Nephron (organoid): ENCODE data around the gene EPB41L2.

Source experiments
- H3K27ac Mint-ChIP-seq, 3 experiments: 2 replicates each; pipeline ENCODE4 v1.8.0; 2020; ENCODE audit warnings: mixed read lengths in 3 of 3, mild to moderate bottlenecking in 2 of 3, moderate library complexity in 1 of 3
- H3K27me3 Mint-ChIP-seq: 2 replicates; pipeline ENCODE4 v1.8.0; 2021; ENCODE audit warnings: low read depth, mild to moderate bottlenecking, moderate library complexity, mixed read lengths
- H3K36me3 Mint-ChIP-seq: 2 replicates; pipeline ENCODE4 v1.8.0; 2020; ENCODE audit warnings: low read depth, mixed read lengths
- H3K4me1 Mint-ChIP-seq: 2 replicates; pipeline ENCODE4 v1.8.0; 2020; ENCODE audit warnings: mixed read lengths
- H3K4me3 Mint-ChIP-seq, 3 experiments: 2 replicates each; pipeline ENCODE4 v1.8.0; 2020; ENCODE audit warnings: mild to moderate bottlenecking in 3 of 3, mixed read lengths in 3 of 3, moderate library complexity in 2 of 3
- H3K9me3 Mint-ChIP-seq: 2 replicates; pipeline ENCODE4 v1.8.0; 2020; ENCODE audit warnings: mixed read lengths
- TF ChIP-seq, protein P1 (sequence below), 3 experiments: fragments of 200-600 bp; sonication (generic); IDR thresholded peaks; one replicate each; pipeline ENCODE4 v1.5.0; 2021; ENCODE audit warnings: antibody characterized with exemption in 3 of 3; ENCODE audit not compliant: unreplicated experiment in 3 of 3

Gene EPB41L2

GRCh38 chr6:130834482-130835251 is 228.4 kb downstream of the EPB41L2 start:
- H3K9me3 Mint-ChIP-seq: no peaks in the 10 kb centered on the region
- TF ChIP-seq, protein P1, sequence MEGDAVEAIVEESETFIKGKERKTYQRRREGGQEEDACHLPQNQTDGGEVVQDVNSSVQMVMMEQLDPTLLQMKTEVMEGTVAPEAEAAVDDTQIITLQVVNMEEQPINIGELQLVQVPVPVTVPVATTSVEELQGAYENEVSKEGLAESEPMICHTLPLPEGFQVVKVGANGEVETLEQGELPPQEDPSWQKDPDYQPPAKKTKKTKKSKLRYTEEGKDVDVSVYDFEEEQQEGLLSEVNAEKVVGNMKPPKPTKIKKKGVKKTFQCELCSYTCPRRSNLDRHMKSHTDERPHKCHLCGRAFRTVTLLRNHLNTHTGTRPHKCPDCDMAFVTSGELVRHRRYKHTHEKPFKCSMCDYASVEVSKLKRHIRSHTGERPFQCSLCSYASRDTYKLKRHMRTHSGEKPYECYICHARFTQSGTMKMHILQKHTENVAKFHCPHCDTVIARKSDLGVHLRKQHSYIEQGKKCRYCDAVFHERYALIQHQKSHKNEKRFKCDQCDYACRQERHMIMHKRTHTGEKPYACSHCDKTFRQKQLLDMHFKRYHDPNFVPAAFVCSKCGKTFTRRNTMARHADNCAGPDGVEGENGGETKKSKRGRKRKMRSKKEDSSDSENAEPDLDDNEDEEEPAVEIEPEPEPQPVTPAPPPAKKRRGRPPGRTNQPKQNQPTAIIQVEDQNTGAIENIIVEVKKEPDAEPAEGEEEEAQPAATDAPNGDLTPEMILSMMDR (IDR thresholded peaks at IDR 0.05; ENCODE audit: unreplicated experiment in 3 of 3): no peak
- no peaks in the 10 kb centered on the region for H3K27me3 Mint-ChIP-seq
- peaks cover 8% of the 10 kb centered on the region for H3K36me3 Mint-ChIP-seq
- no peak overlapping the region for H3K4me3 Mint-ChIP-seq
- peaks cover 5% of the 10 kb centered on the region for H3K4me1 Mint-ChIP-seq
- no peak overlapping the region for H3K27ac Mint-ChIP-seq

DNA sequence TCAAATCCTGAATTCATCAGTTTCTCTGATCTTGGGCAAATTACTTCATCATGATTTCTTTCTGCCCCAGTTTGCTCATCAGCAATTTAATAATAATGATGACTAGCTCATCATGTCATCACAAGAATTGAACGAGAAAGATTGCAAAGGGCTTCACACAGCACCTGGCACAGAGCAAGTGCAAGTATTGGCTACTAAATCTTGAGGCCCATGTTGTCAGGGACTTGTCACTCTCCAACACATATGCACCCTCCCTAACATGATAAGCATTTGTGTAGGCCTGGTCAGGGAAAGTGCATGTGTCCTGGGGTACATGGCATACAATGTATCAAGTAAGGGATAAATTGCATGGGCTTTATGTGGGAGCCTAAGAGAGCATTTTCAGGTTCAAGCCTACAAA is 229.5 kb downstream of the EPB41L2 start:
- Mint-ChIP-seq H3K9me3 (peaks cover 2% of the 10 kb centered on the region), H3K4me3 (no peak overlapping the region), H3K27me3 (no peaks in the 10 kb centered on the region), H3K27ac (no peak overlapping the region), H3K36me3 (peaks cover 4% of the 10 kb centered on the region), H3K4me1 (peaks cover 3% of the 10 kb centered on the region)
- TF ChIP-seq, protein P1 (IDR thresholded peaks at IDR 0.05; ENCODE audit: unreplicated experiment in 3 of 3): no peak

DNA sequence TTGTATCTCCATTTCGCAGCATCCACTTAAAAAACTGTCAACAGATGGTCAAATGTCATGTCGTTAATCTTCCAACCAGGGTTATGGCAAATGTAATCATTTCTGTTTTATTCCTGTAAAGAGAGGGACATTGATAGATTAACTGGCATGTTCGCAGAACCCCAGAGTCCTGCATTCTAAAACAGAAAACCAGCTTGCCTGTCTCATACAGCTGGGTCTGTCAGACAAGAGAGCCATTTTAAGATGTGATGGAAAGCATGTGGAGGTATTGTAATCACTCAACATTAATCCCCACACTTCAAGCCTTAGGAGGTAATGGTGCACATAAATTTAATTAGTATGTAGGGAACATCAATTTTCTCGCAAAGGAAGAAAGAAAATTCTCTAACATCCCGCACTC is 231.4 kb downstream of the EPB41L2 start:
- Mint-ChIP-seq H3K4me3 (no peak overlapping the region), H3K36me3 (no peaks in the 10 kb centered on the region)

GRCh38 chr6:130829333-130829910 is 233.6 kb downstream of the EPB41L2 start:
- Mint-ChIP-seq H3K27me3 (no peaks in the 10 kb centered on the region), H3K27ac (no peak overlapping the region), H3K9me3 (peaks cover 7% of the 10 kb centered on the region), H3K36me3 (no peaks in the 10 kb centered on the region), H3K4me3 (no peak overlapping the region), H3K4me1 (peaks cover 11% of the 10 kb centered on the region)
- TF ChIP-seq, protein P1 (IDR thresholded peaks at IDR 0.05; ENCODE audit: unreplicated experiment in 3 of 3): no peak

More for the DNA sequence above, 231.4 kb downstream of the EPB41L2 start:
- no peaks in the 10 kb centered on the region for H3K27me3 Mint-ChIP-seq
- TF ChIP-seq, protein P1 (IDR thresholded peaks at IDR 0.05; ENCODE audit: unreplicated experiment in 3 of 3): no peak
- H3K9me3 Mint-ChIP-seq: peaks cover 3% of the 10 kb centered on the region
- H3K27ac Mint-ChIP-seq: peak overlapping the region in 1 of 3 experiments; percentile 35
- H3K4me1 Mint-ChIP-seq: peaks cover 11% of the 10 kb centered on the region

DNA sequence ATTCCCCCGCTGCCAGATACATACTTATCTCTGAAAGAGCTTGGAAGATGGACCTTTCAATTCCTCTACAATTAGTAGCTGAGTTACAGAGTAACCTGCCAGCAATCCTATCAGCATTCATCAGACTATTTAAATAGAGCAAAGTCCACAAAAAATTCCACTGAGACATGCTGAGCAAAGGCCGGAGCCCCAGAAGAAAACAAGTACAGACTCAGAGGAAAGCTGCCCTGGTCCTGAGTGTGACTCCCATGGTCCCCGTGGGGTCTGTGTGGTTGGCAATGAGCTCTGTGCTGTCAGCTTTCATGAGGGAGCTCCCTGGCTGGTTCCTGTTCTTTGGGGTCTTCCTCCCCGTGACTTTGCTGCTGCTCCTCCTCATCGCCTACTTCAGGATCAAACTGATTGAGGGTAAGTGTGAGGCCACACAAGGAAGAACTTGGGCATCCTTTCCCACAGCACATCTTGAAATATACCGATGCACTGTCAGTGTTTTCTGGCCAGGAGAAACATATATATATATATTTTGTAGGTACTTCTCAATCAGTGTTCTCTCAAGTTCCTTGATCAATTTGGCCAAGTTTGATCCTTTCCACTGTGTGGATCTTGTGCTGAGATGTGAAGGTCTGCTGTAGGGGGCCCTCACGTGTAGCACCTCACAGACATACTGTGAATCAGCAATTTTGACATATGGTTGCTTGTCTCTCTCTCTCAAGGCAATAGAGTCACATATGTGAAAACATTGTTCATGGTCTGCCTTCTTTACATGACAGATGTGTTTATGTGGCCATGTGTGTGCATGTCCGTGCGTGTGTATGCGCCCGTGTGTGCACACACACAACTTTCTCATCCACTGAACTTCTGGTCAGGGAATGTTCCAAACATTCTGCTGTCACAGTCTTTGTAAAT is 235.5 kb downstream of the EPB41L2 start, which contains the start of gene SMLR1:
Gene SMLR1, plus strand, starts transcription at position 160 of the 903 bp plus-strand sequence. Its CDS starts 8 bp downstream, at position 168.
- Mint-ChIP-seq H3K36me3 (no peaks in the 10 kb centered on the region), H3K27me3 (no peaks in the 10 kb centered on the region), H3K4me3 (no peak within 1 kb of the TSS), H3K27ac (peak within 1 kb of the TSS; percentile 61 to 81 (median 67)), H3K9me3 (peaks cover 7% of the 10 kb centered on the region), H3K4me1 (peaks cover 11% of the 10 kb centered on the region)
- TF ChIP-seq, protein P1 (IDR thresholded peaks at IDR 0.05; ENCODE audit: unreplicated experiment in 3 of 3): no peak
